Measurements from ENCODE around the gene CCDC116. TPM values are rescaled to one million over a fixed set of nuclear protein-coding genes. Genes with fewer than 3 reads are reported as not detected.
"Not testable (repeated sequence)": the region's sequence is repeated elsewhere in the genome, so short reads cannot be mapped to it uniquely, and the experiment has no call there.

The CCDC116 gene
- total RNA-seq, 4 donors from 2014 or later, result 0.20 to 0.22 TPM; not detected in 2

- ATAC-seq, result no peak
- no peaks in the 10 kb centered on the region for H3K36me3 ChIP-seq
- no peaks in the 10 kb centered on the region for H3K9me3 ChIP-seq
- intact Hi-C loops (cut with DNase I; ENCODE audit: low total_unique reads) (no loop called here), in situ Hi-C loops (cut with MboI; ENCODE audit: low sequenced_read_pairs in 4 of 4) (no loop called here)
- H3K4me3 ChIP-seq, result no peak overlapping the region
- H3K27ac ChIP-seq, result no peak overlapping the region
- no peaks in the 10 kb centered on the region for H3K4me1 ChIP-seq
- H3K27me3 ChIP-seq, result no peaks in the 10 kb centered on the region
- TF ChIP-seq POLR2A (IDR thresholded peaks at IDR 0.05) (no peak), CTCF (IDR thresholded peaks at IDR 0.05 in 4 of 5, conservative IDR thresholded peaks at IDR 0.05 in 1 of 5) (no peak)
- no peak for DNase-seq
Observed at GRCh38 chr22:21635771-21636510, 3.4 kb downstream of the CCDC116 start.

GRCh38 chr22:21636629-21637218, 4.2 kb downstream of the CCDC116 start:
- ATAC-seq (no peak), DNase-seq (no peak)
- Histone ChIP-seq H3K9me3 (no peaks in the 10 kb centered on the region), H3K27ac (no peak overlapping the region), H3K4me3 (no peak overlapping the region), H3K4me1 (no peaks in the 10 kb centered on the region), H3K36me3 (no peaks in the 10 kb centered on the region), H3K27me3 (no peaks in the 10 kb centered on the region)
- TF ChIP-seq CTCF (IDR thresholded peaks at IDR 0.05 in 4 of 5, conservative IDR thresholded peaks at IDR 0.05 in 1 of 5), result no peak
- intact Hi-C loops (cut with DNase I; ENCODE audit: low total_unique reads), result no loop called here
- in situ Hi-C loops (cut with MboI; ENCODE audit: low sequenced_read_pairs in 4 of 4), result no loop called here

- H3K27me3 ChIP-seq; in situ Hi-C loops (cut with MboI; ENCODE audit: low sequenced_read_pairs in 4 of 4); ATAC-seq; H3K9me3 ChIP-seq; intact Hi-C loops (cut with DNase I; ENCODE audit: low total_unique reads); H3K4me1 ChIP-seq; DNase-seq; H3K4me3 ChIP-seq; H3K27ac ChIP-seq; H3K36me3 ChIP-seq: not testable (repeated sequence)
Observed at GRCh38 chr22:21637450-21637849, 4.9 kb downstream of the CCDC116 start.

- no peaks in the 10 kb centered on the region for H3K9me3 ChIP-seq
- H3K36me3 ChIP-seq, result no peaks in the 10 kb centered on the region
- H3K27ac ChIP-seq, result no peak overlapping the region
- no peak for DNase-seq
- TF ChIP-seq CTCF (IDR thresholded peaks at IDR 0.05 in 4 of 5, conservative IDR thresholded peaks at IDR 0.05 in 1 of 5), result no peak
- TF ChIP-seq POLR2A (IDR thresholded peaks at IDR 0.05), result no peak
- in situ Hi-C loops (cut with MboI; ENCODE audit: low sequenced_read_pairs in 4 of 4) (no loop called here), intact Hi-C loops (cut with DNase I; ENCODE audit: low total_unique reads) (no loop called here)
- H3K4me3 ChIP-seq, result no peak overlapping the region
- H3K4me1 ChIP-seq, result peaks cover 0 to 7% of the 10 kb centered on the region in 2 donors
- H3K27me3 ChIP-seq, result no peaks in the 10 kb centered on the region
- ATAC-seq, result no peak
Observed at GRCh38 chr22:21639359-21639758, 6.8 kb downstream of the CCDC116 start.

GRCh38 chr22:21640810-21641209, 8.2 kb downstream of the CCDC116 start:
- in situ Hi-C loops (cut with MboI; ENCODE audit: low sequenced_read_pairs in 4 of 4) (no loop called here), intact Hi-C loops (cut with DNase I; ENCODE audit: low total_unique reads) (loop anchor here (5.0 kb wide), 1 partner anchor 624 kb away; the partner anchor contains the start of gene P2RX6)
- no peak overlapping the region for H3K4me3 ChIP-seq
- H3K27ac ChIP-seq, result no peak overlapping the region
- no peaks in the 10 kb centered on the region for H3K9me3 ChIP-seq
- no peaks in the 10 kb centered on the region for H3K36me3 ChIP-seq
- no peaks in the 10 kb centered on the region for H3K27me3 ChIP-seq
- ATAC-seq (no peak), DNase-seq (no peak)
- peaks cover 0 to 7% of the 10 kb centered on the region in 2 donors for H3K4me1 ChIP-seq
- TF ChIP-seq CTCF (IDR thresholded peaks at IDR 0.05 in 4 of 5, conservative IDR thresholded peaks at IDR 0.05 in 1 of 5), result no peak
- TF ChIP-seq POLR2A (IDR thresholded peaks at IDR 0.05), result no peak

Data from gastrocnemius medialis (tissue), 4 donors.